Activated gamma-delta T cell (primary cell): ENCODE results near the gene ENO4.

Experiments used
- DNase-seq: peaks from one replicate; lab custom pipeline; 2025; lab: John Stamatoyannopoulos, UW

The ENO4 gene

DNA sequence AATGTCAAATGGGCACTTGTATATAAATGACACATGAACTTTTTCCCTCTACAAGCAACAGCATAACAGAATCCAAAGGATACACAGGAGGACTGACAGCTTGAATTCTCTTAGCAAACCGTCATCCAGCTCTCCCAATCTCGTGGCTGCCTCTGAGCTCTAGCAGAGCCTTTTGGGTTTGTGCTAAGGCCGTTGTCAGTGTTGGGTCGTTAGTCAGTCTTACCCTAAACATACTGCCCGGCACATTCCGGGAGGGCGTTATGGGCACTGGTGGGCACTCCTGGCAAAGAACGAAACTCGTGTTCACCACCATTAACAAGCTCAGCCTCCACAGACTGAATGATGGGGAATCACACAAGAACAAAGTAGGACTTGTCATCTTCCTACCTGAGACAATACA, 19.6 kb upstream of the ENO4 start:
- DNase-seq, result no peak

DNA sequence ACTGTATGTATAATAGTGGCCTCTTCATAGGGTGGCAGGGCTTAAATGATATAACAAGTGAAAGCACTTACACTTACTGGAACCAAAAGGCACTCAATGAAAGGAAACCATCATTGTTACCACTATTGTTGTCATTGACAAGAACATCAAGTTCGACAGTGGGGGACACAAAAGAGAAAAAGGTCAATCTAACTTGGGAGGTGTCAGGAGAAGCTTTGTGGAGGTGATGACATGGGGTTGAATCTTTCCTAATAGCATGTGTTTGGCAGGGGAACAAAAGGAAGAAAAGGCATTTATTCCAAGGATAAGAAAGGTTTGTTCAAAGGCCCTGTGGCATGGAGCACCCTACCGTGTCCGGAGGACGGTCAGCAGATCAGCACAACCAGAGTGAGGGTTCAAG, 18.2 kb upstream of the ENO4 start:
- no peak for DNase-seq

- no peak for DNase-seq
These were observed 17.5 kb upstream of the ENO4 start for GRCh38 chr10:116831790-116832189.

- no peak for DNase-seq
These were observed 15.0 kb upstream of the ENO4 start for GRCh38 chr10:116833986-116834985.

GRCh38 chr10:116835658-116836057, 13.6 kb upstream of the ENO4 start:
- no peak for DNase-seq

DNA sequence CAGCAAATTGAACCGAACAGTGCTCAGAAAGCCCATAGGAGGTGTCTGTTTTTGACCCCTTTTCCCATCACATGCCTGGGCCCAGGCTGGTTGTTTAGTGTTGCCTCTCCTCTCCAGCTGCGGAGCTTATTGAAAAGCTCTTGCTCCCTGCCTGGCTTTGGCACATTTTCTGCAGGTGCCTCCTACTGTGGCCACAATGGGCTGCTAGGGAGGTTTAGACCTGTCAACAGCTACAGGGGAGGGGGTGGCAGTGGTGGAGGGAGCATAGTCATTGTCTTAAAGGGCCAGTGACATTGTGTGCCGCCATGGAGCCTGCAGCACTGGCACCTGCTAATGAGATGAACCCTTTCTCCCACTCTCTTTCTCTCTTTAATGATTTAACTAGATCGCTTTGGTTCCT, 13.2 kb upstream of the ENO4 start:
- DNase-seq, result no peak

DNA sequence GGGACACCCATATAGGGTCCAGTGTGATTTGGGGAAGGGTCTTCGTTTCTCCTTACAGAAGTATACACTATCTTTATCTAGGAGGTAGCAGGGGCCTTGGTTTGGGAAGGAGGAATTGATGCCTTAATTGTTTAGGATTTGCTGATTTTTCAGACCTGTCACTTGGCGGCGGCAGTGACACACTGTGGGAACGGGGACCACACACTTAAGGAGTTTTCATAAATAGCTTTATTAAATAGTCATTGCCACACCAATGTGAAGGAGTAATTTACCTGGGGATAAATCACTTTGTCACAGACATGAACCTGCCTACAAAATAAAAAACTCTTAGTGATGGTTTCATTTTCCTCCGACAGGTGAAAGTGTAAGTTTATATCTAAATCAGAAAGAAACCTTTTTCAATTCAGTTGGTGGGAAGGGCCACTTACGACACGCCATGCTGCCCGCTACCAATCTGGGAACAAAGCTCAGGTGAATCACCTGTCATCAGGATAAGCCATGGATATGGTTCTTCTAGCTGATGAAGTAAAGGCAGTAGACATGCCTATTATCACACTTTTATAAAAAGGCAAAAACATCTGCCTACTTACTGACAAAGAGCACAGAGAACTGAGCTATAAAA, 12.3 kb upstream of the ENO4 start:
- DNase-seq, result no peak

GRCh38 chr10:116838143-116838725, 11.1 kb upstream of the ENO4 start:
- no peak for DNase-seq

DNA sequence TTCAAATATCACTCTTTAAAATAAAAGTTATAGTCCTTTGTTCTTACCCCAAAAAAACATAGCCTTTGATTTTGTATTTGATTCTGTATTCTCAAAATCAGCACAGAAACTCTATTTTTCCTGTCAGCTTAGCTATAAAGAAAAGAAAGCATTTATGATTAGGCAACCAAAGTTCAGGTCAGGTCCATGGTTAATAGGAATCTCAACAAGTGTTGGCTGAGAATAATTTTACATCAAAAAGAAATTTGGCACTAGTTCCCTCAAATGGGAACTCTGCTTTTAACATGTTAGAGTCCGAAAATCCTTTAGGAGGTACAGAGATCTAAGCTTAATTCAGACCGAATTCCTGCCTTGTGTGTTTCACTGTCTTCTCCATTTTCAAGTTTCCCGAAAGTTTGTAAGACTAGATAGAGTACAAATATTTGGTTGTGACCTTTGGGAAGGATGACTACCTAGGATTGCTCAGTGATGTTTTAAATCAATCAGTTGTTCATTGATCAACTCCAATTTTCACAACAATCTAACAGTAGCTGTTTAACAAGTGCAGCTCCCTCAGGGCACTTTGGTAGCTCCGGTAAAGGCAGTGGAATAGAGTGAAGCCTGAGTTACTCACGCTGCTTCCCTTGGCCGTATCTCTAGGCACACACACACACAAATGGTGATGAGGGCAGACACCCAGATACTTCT, 8.8 kb upstream of the ENO4 start:
- no peak for DNase-seq

GRCh38 chr10:116845823-116846222, 3.5 kb upstream of the ENO4 start:
- no peak for DNase-seq

DNA sequence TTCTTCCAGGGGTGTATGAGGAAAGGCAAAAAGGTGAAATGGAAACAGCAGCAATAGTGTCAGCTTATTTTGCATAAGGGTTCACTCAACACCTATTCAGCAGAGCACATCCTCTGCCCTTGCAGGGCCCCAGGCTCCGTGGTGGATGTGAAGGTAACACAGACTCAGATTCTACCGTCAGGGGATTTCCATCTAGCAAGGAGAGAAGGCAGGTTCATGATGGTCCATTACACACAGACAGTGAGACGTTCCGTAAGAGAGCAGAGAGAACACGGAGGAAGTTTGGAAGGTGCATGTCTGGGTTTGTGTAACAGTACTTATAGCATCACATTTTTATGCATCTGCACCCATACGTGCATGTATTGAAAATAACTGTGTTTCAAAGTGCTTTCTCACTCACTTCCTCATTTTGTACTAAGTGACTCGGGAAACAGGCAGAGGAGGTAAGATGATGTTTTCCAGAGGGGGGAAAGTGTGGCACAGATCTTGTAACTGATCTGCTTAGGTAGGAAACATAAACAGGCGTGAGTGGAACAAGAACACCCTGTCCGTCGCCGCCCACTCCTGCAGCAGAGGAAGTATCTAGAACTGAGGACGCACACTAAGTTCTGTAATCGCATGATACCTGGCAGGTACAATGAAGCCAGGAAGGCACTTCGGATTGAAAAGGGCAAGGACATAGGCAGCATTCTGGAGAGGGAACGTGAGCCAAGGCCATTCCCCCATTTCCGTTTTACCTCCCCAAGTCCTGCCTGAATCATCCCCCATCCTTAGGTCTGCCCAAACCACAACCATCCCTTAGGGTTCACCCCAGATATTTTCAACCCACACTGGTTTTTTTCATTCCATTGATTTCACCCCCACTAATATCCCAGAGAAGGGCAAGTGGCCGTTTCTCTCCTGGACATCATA, 1.0 kb upstream of the ENO4 start:
- no peak for DNase-seq

GRCh38 chr10:116848944-116849247, 403 bp upstream of the ENO4 start:
- DNase-seq, result no peak

DNA sequence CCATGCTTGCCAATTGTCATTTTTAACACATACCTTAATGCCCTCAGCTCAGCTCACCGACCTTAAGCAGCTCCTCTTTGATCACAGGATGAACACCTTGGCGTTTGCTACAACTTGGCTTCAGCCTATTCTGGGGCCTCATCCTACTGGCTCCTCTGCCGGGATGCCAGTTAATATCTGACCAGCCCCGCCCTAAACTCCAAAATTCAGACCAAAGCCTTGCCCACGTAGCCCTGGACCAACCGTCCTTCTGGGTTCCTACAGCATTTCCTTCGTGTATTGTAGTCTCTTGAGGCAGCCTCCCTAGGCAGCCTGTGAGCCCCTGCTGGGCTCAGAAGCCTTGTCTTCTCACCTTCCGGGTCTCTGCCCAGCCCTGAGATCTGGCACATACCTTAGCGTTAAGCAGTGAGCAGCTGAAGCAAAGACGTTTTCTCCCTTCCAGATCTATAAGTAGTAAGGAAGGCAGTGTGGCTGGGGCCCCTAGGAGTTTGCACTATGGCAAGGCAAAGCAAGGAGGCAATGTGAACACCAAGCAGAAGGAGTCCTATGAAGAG, 836 bp downstream of the ENO4 start:
- no peak for DNase-seq

DNA sequence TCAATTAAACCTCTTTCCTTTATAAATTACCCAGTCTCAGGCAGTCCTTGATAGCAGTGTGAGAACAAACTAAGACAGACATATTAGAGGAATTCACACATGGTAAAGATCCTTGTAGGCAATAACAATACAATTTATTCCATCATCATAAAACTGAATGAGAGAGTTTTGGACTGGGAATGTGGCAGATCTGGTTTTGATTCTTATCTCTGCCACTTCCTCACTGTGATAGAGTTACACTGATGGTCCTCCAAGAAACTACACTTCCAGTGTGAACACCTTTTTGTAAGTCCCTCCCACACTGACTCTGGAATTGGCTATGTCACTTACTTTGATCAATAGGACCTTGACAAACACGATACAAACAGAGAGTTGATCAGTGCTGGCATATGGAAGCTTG, 2.9 kb downstream of the ENO4 start:
- DNase-seq, result no peak

GRCh38 chr10:116853287-116853686, 4.0 kb downstream of the ENO4 start:
- DNase-seq, result no peak

DNA sequence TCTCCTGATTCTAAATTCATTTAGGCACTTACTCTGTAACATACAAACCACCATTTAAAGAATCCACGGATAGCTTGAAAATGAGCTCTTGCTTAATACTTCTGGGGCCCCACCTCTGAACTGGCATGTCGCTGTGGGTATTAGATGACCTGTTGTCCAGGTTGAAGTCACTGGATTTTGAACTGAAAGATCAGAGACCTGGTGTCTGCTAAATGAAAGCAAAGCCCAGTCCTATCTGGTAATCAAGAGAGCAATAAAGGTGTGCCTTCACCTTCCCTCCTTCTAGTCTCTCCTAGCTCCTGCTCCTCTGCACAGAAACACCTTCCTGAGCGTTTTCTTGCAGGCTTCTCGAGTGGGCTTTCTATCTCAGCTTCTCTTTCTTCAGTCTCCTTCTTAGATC, 4.4 kb downstream of the ENO4 start:
- no peak for DNase-seq

- no peak for DNase-seq
These were observed 7.9 kb downstream of the ENO4 start for GRCh38 chr10:116857156-116857555.

GRCh38 chr10:116861796-116862195, 12.5 kb downstream of the ENO4 start:
- DNase-seq, result no peak

GRCh38 chr10:116864436-116864835, 15.1 kb downstream of the ENO4 start:
- DNase-seq, result no peak

- no peak for DNase-seq
These were observed 16.8 kb downstream of the ENO4 start for GRCh38 chr10:116866066-116866465.

DNA sequence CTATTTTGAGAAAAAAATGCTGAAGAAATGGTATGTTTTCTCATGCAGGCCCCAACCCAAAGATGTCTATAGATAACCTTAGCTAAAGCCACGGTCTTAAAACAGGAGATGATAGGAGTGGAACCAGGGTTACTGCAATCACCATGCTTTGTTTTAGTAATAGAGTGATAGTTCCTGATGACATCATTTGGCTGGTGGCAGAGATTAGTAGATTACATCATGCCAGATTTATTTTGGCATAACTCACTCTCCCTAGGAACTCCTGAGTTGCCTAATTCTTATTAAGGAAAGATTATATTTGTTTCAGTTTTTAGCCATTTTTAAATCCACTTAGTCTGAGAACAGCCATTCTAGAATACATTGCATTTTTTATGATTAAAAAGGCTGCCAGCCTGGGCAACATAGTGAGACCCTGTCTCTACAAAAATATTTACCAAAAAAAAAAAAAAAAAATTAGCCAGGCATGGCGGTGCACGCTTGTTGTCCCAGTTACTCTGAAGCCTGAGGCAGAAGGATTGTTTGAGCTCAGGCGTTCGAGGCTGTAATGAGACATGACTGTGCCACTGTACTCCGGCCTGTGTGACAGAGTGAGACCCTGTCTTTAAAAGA, 17.8 kb downstream of the ENO4 start:
- no peak for DNase-seq
